K562 (cell line): Measurements from ENCODE around the gene VPS41. TPM values are rescaled to one million over a fixed set of nuclear protein-coding genes. Genes with fewer than 3 reads are reported as not detected.

ENCODE experiments used
- ATAC-seq: fragments of 200-7000 bp; cut with Tn5 transposase; 3 replicates; pipeline ENCODE4 v1.9.1; 2020; ENCODE audit warnings: moderate library complexity
- BruUV-seq: library from RNA; stranded (reverse); fragments of 400-500 nt; replicated peaks from 2 replicates; lab custom pipeline; 2021; lab: Mats Ljungman, UMichigan
- CTCF ChIA-PET: fragments of 300-600 bp; formaldehyde crosslinking; extraction: SDS; loops from one replicate; lab custom pipeline; 2021; ENCODE audit warnings: low intra/inter-chr PET ratio; lab: Yijun Ruan, JAX
- POLR2A ChIA-PET: fragments of 300-600, 350-650 bp; sonication (Branson Sonifier 250); formaldehyde crosslinking; extraction: SDS; loops from one replicate; lab custom pipeline; 2021; ENCODE audit warnings: antibody characterized with exemption, inconsistent platforms; lab: Yijun Ruan, JAX
- DNase-seq, 4 experiments: peaks; one replicate each; pipeline versions ENCODE4 v3.0.0 to v3.0.0-alpha.2; 2011 to 2018; ENCODE audit warnings: low spot score in 3 of 4, mixed read lengths in 3 of 4; ENCODE audit errors: extremely low read depth in 1 of 4
- FAIRE-seq: peaks from 2 replicates; lab custom pipeline; 2011; peaks lifted over from hg19 to GRCh38; lab: Jason Lieb, UNC
- H2AFZ ChIP-seq: 2 replicates; pipeline ENCODE4 v1.6.0; 2011; ENCODE audit warnings: low read depth, low read length, control low read depth, inconsistent platforms
- H3K27ac ChIP-seq: fragments of 200-600 bp; 3 replicates; pipeline ENCODE4 v1.8.0; 2011; ENCODE audit warnings: low read depth, mild to moderate bottlenecking, control low read depth, inconsistent platforms, low read length, moderate library complexity, mixed read lengths; ENCODE audit errors: extremely low read depth
- H3K27me3 ChIP-seq, 2 experiments: fragments of 300-600 bp in 1 of 2; 2 replicates in 1 of 2; 3 replicates in 1 of 2; pipeline versions ENCODE4 v1.6.0 to v1.8.0; 2011; ENCODE audit warnings: inconsistent platforms in 2 of 2, low read length in 2 of 2, mild to moderate bottlenecking in 1 of 2, mixed read lengths in 1 of 2, moderate library complexity in 1 of 2; ENCODE audit not compliant: control insufficient read depth in 2 of 2, insufficient read depth in 2 of 2
- H3K36me3 ChIP-seq: fragments of 300-600 bp; 3 replicates; pipeline ENCODE4 v1.8.0; 2011; ENCODE audit warnings: mild to moderate bottlenecking, low read length, inconsistent platforms; ENCODE audit not compliant: control insufficient read depth, insufficient read depth
- H3K4me1 ChIP-seq, 2 experiments: fragments of 200-600 bp in 1 of 2; replicated peaks in 1 of 2; 2 replicates in 1 of 2; 3 replicates in 1 of 2; pipeline versions ENCODE4 v1.5.1 to v1.8.0; 2011; ENCODE audit warnings: inconsistent platforms in 2 of 2, low read length in 2 of 2, mild to moderate bottlenecking in 1 of 2, mixed read lengths in 1 of 2, moderate library complexity in 1 of 2; ENCODE audit not compliant: control insufficient read depth in 2 of 2, insufficient read depth in 2 of 2
- H3K4me2 ChIP-seq: 2 replicates; pipeline ENCODE4 v1.6.1; 2011; ENCODE audit warnings: low read length, control low read depth, inconsistent platforms, mixed read lengths; ENCODE audit not compliant: insufficient read depth
- H3K4me3 ChIP-seq: fragments of 200-600 bp; sonication (generic), shearing (Covaris generic); 2 replicates; pipeline ENCODE4 v1.5.1; 2016; ENCODE audit warnings: control low read depth, inconsistent platforms
- H3K79me2 ChIP-seq: fragments of 200-600 bp; 3 replicates; pipeline ENCODE4 v1.8.0; 2011; ENCODE audit warnings: low read length, inconsistent platforms; ENCODE audit not compliant: control insufficient read depth, insufficient read depth
- H3K9ac ChIP-seq, 2 experiments: 2 replicates each; pipeline versions ENCODE4 v1.6.0 to v1.6.1; 2011; ENCODE audit warnings: low read depth in 2 of 2, low read length in 2 of 2, control low read depth in 1 of 2, inconsistent platforms in 1 of 2, mild to moderate bottlenecking in 1 of 2, mixed read lengths in 1 of 2; ENCODE audit not compliant: insufficient read depth in 1 of 2
- H3K9me1 ChIP-seq: one replicate; pipeline ENCODE4 v1.6.0; 2011; ENCODE audit warnings: inconsistent platforms, mild to moderate bottlenecking, low read length, moderate library complexity; ENCODE audit not compliant: control insufficient read depth, insufficient read depth
- H3K9me3 ChIP-seq: replicated peaks from 2 replicates; pipeline ENCODE4 v1.5.1; 2011; ENCODE audit warnings: low read depth, low read length, inconsistent platforms; ENCODE audit not compliant: control insufficient read depth, insufficient read depth
- H4K20me1 ChIP-seq: replicated peaks from 2 replicates; pipeline ENCODE4 v1.6.1; 2011; ENCODE audit warnings: low read length, inconsistent platforms, mixed read lengths; ENCODE audit not compliant: control insufficient read depth, insufficient read depth
- FUS ChIP-seq: fragments of 200-400 bp; formaldehyde crosslinking; optimal IDR thresholded peaks from 2 replicates; pipeline ENCODE3; 2017; ENCODE audit warnings: low read depth, low read length
- GATA2 ChIP-seq: sonication (generic); formaldehyde crosslinking; IDR thresholded peaks from 2 replicates; pipeline ENCODE4 v1.4.0; 2020; ENCODE audit warnings: mild to moderate bottlenecking, missing genetic modification reagents
- MBD1 ChIP-seq: fragments of 250-450 bp; sonication (Bioruptor Pico); IDR thresholded peaks from 2 replicates; pipeline ENCODE4 v1.8.0; 2022; ENCODE audit warnings: inconsistent platforms
- MCM5 ChIP-seq: fragments of 450-650 bp; IDR thresholded peaks from 2 replicates; pipeline ENCODE4 v1.6.1; 2016; ENCODE audit warnings: low read depth
- MEF2D ChIP-seq: conservative IDR thresholded peaks from 2 replicates; pipeline ENCODE4 v1.6.1; 2016; ENCODE audit warnings: low read depth, missing genetic modification characterization, missing compliant biosample characterization
- MXD1 ChIP-seq: fragments of 250-450 bp; sonication (Bioruptor Pico); IDR thresholded peaks from 2 replicates; pipeline ENCODE4 v1.8.0; 2021; ENCODE audit warnings: borderline replicate concordance, mild to moderate bottlenecking, moderate library complexity; ENCODE audit not compliant: poor library complexity, severe bottlenecking
- SIRT6 ChIP-seq: IDR thresholded peaks from one replicate; pipeline ENCODE4 v1.6.1; 2012; ENCODE audit warnings: low read depth, mild to moderate bottlenecking, control low read depth, inconsistent platforms, low read length, moderate library complexity
- SLC30A9 ChIP-seq: fragments of 250-450 bp; sonication (Bioruptor Pico); IDR thresholded peaks from 2 replicates; pipeline ENCODE4 v1.8.0; 2022; ENCODE audit warnings: mild to moderate bottlenecking, moderate library complexity
- TARDBP ChIP-seq: fragments of 450-650 bp; IDR thresholded peaks from 2 replicates; pipeline ENCODE4 v1.6.1; 2016
- ZBTB43 ChIP-seq: sonication (generic); formaldehyde crosslinking; IDR thresholded peaks from 2 replicates; pipeline ENCODE4 v1.8.0; 2023; ENCODE audit warnings: mild to moderate bottlenecking, missing genetic modification reagents
- ZKSCAN3 ChIP-seq: fragments of 250-450 bp; sonication (Bioruptor Pico); IDR thresholded peaks from 2 replicates; pipeline ENCODE4 v1.4.0; 2020
- ZNF384 ChIP-seq: IDR thresholded peaks from 2 replicates; pipeline ENCODE4 v1.6.1; 2012; ENCODE audit warnings: low read depth, low read length, improper control_type of control experiment
- WGBS: fragments of 100-300 bp; shearing (Covaris generic); methylation state at CpG from one replicate; pipeline ENCODE4 v1.1.6; 2016; ENCODE audit warnings: low coverage, mixed read lengths; ENCODE audit not compliant: insufficient coverage; ENCODE audit errors: missing lambda C conversion rate; 5-methylcytosine and 5-hydroxymethylcytosine counted together
- in situ Hi-C: fragments of 300-500 bp; cut with MboI; formaldehyde crosslinking; loops from 4 replicates; pipeline ENCODE4 v1.15.0; 2018; ENCODE audit warnings: inconsistent platforms, mixed read lengths
- intact Hi-C: fragments of 100-400 bp; cut with micrococcal nuclease; formaldehyde crosslinking; loops from 2 replicates; pipeline ENCODE4 v1.14.2; 2022
- polyA plus RNA-seq, 8 experiments: library from polyadenylated mRNA; depleted of rRNA in 4 of 8; stranded (reverse) in 5 of 8; unstranded in 3 of 8; fragments of >200 nt; fragmentation: Nextera tagmentation in 2 of 8; fragmentation: Illumina TruSeq in 1 of 8; extraction: Ambion mirVana in 2 of 8; extraction: Trizol in 1 of 8; gene quantifications; 2 replicates each; pipeline versions ENCODE4 v1.2.1 to v1.2.3, GENCODE V29; 2011 to 2014; ENCODE audit warnings: inconsistent platforms in 1 of 8, missing spikeins in 1 of 8
- total RNA-seq, 7 experiments: library from RNA; depleted of rRNA in 6 of 7; stranded (reverse); fragments of >200 nt in 6 of 7; fragmentation: Illumina TruSeq in 2 of 7; extraction: Trizol in 2 of 7; gene quantifications; 2 replicates each; pipeline versions ENCODE4 v1.2.1 to v1.2.3, GENCODE V29; 2011 to 2021; ENCODE audit warnings: low replicate concordance in 1 of 7
- TF ChIP-seq, protein P1 (sequence below): sonication (generic); formaldehyde crosslinking; IDR thresholded peaks from 2 replicates; pipeline ENCODE4 v1.8.0; 2022; ENCODE audit warnings: mild to moderate bottlenecking, missing genetic modification reagents
- TF ChIP-seq, protein P2 (sequence below): sonication (generic); IDR thresholded peaks from 2 replicates; pipeline ENCODE4 v1.6.1; 2016

Gene VPS41
- total and polyA plus RNA-seq, 9 of the 15 experiments (the other 6 are each of a cell fraction or from before 2014, with no cell fraction given) = 17.7 to 46.8 (median 32.1) TPM

DNA sequence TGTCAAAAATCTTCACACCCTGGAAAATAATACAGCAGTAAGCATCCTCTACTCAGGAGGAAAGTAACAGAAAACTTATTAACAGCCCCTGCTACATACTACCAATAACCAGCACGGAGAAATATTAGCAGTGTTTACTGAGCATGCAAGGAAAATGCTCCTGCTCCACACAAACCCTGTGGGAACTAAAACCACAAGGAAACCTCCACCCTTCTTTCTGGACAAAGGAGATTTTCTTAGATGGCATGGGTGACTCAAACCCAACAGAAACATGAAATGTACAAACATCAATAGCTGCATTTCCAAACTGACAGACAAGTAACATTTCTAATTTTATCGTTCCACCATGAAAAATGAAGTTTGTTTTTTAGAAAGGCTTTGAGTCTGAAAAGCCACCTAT, 113.4 kb downstream of the VPS41 start:
- H3K9me1 ChIP-seq = no peaks in the 10 kb centered on the region
- BruUV-seq = no TSS peak
- no peak for DNase-seq
- no peak overlapping the region for H2AFZ ChIP-seq
- 53% methylated on average over 2 of the region's 2 CpGs for WGBS
- H3K79me2 ChIP-seq = no peaks in the 10 kb centered on the region
- CTCF ChIA-PET = interaction anchor here (1.2 kb wide), 1 partner anchor 727 kb away, joined by 3 read pairs; no protein-coding TSS in a partner anchor
- H3K27ac ChIP-seq = no peak overlapping the region
- H3K9me3 ChIP-seq = no peaks in the 10 kb centered on the region
- ATAC-seq = no peak
- H3K27me3 ChIP-seq = no peaks in the 10 kb centered on the region
- H3K9ac ChIP-seq = no peak overlapping the region
- no peak overlapping the region for H3K4me3 ChIP-seq
- POLR2A ChIA-PET = no interaction called here
- H3K4me1 ChIP-seq = no peaks in the 10 kb centered on the region
- intact Hi-C loops = loop anchor here (5.0 kb wide), 1 partner anchor 137 kb away; no protein-coding TSS in a partner anchor
- peaks cover 10% of the 10 kb centered on the region; the same call in 2 of the 3 replicates for H3K36me3 ChIP-seq
- no peak overlapping the region for H3K4me2 ChIP-seq
- FAIRE-seq = peak; percentile 42
- in situ Hi-C loops = no loop called here
- H4K20me1 ChIP-seq = no peaks in the 10 kb centered on the region; the same call in 1 of the 2 replicates
- TF ChIP-seq SLC30A9 (CRISPR knock-in tag) = no peak
- no peak for TF ChIP-seq ZBTB43 (CRISPR knock-in tag)
- no peak for TF ChIP-seq MXD1
- TF ChIP-seq FUS = no peak
- TF ChIP-seq, protein P1, sequence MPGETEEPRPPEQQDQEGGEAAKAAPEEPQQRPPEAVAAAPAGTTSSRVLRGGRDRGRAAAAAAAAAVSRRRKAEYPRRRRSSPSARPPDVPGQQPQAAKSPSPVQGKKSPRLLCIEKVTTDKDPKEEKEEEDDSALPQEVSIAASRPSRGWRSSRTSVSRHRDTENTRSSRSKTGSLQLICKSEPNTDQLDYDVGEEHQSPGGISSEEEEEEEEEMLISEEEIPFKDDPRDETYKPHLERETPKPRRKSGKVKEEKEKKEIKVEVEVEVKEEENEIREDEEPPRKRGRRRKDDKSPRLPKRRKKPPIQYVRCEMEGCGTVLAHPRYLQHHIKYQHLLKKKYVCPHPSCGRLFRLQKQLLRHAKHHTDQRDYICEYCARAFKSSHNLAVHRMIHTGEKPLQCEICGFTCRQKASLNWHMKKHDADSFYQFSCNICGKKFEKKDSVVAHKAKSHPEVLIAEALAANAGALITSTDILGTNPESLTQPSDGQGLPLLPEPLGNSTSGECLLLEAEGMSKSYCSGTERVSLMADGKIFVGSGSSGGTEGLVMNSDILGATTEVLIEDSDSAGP = no peak
- no peak for TF ChIP-seq SIRT6
- TF ChIP-seq MEF2D (tag) = no peak
- TF ChIP-seq, protein P2, sequence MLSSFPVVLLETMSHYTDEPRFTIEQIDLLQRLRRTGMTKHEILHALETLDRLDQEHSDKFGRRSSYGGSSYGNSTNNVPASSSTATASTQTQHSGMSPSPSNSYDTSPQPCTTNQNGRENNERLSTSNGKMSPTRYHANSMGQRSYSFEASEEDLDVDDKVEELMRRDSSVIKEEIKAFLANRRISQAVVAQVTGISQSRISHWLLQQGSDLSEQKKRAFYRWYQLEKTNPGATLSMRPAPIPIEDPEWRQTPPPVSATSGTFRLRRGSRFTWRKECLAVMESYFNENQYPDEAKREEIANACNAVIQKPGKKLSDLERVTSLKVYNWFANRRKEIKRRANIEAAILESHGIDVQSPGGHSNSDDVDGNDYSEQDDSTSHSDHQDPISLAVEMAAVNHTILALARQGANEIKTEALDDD = no peak
- TF ChIP-seq MCM5 = no peak
- no peak for TF ChIP-seq MBD1
- TF ChIP-seq ZKSCAN3 (CRISPR knock-in tag) = no peak
- TF ChIP-seq TARDBP = no peak
- no peak for TF ChIP-seq GATA2 (CRISPR knock-in tag)
- no peak for TF ChIP-seq ZNF384
